G401 (cell line): ENCODE measurements around the gene TMEM9B. TPM values are rescaled to one million over a fixed set of nuclear protein-coding genes. Genes with fewer than 3 reads are reported as not detected.

Source experiments
- DNase-seq: peaks from one replicate; pipeline ENCODE4 v3.0.0-alpha.2; 2015; ENCODE audit warnings: low spot score
- in situ Hi-C: cut with HindIII; loops from 2 replicates; pipeline ENCODE4 v1.10.0; 2016; ENCODE audit warnings: low sequenced_read_pairs, mixed read lengths
- total RNA-seq: library from RNA; depleted of rRNA; stranded (reverse); fragments of >200 nt; shearing (Covaris generic); gene quantifications from 2 replicates; pipeline ENCODE4 v1.2.3, GENCODE V29; 2014; rRNA removed

The TMEM9B gene
- total RNA-seq, 1 experiment from 2014 or later: 30.2 TPM

- in situ Hi-C loops: no loop called here
- DNase-seq: no peak
Measured at GRCh38 chr11:8905528-8906165, 58.6 kb downstream of the TMEM9B start.

GRCh38 chr11:8899119-8899753, 65.0 kb downstream of the TMEM9B start:
- in situ Hi-C loops: no loop called here
- no peak for DNase-seq

Other genes starting within 250 kb of the TMEM9B start
- gene AKIP1, start 53.3 kb downstream of the TMEM9B start, total RNA-seq: 49.0 and 62.7 TPM in 2 replicates
- not detected in 2 replicates for gene C11orf16, start 31.5 kb downstream of the TMEM9B start, total RNA-seq
- not detected in 2 replicates for gene ASCL3, start 21.4 kb downstream of the TMEM9B start, total RNA-seq
- gene NRIP3, start 39.6 kb upstream of the TMEM9B start, total RNA-seq: 1.1 and 2.5 TPM in 2 replicates
- 0.06 TPM in 1 of 2 replicates, not detected in the other for gene SCUBE2, start 127.2 kb upstream of the TMEM9B start, total RNA-seq